Activated naive CD4-positive, alpha-beta T cell treated with anti-CD3 and anti-CD28 coated beads, Interleukin-2, amount 50 U/mL, for 72 hours (primary cell): ENCODE measurements around the gene ANAPC13. TPM values are rescaled to one million over a fixed set of nuclear protein-coding genes. Genes with fewer than 3 reads are reported as not detected.

Experiments
- ATAC-seq, 2 donors: fragments of 150-1000 bp; cut with Tn5 transposase; 2 replicates each; pipeline ENCODE4 v1.10.0; 2021; ENCODE audit warnings: mild to moderate bottlenecking in 2 of 2, moderate library complexity in 2 of 2
- DNase-seq, 2 donors: peaks; one replicate each; pipeline ENCODE4 v3.0.0; 2021 to 2022; ENCODE audit warnings: low spot score in 2 of 2
- H3K27ac Mint-ChIP-seq, 2 donors: one replicate each; pipeline ENCODE4 v1.8.0; 2022; ENCODE audit warnings: mild to moderate bottlenecking in 2 of 2, mixed read lengths in 2 of 2
- H3K36me3 Mint-ChIP-seq, 2 donors: one replicate each; pipeline ENCODE4 v1.8.0; 2022; ENCODE audit warnings: mixed read lengths in 2 of 2
- H3K9me3 Mint-ChIP-seq, 2 donors: one replicate each; pipeline ENCODE4 v1.8.0; 2022; ENCODE audit warnings: mixed read lengths in 2 of 2
- total RNA-seq, 2 donors: library from RNA; stranded (reverse); gene quantifications; one replicate each; pipeline ENCODE4 v1.2.3, GENCODE V29; 2022

The ANAPC13 gene
- total RNA-seq, 2 donors from 2014 or later: 31.8 to 68.0 TPM

GRCh38 chr3:134494495-134494894 lies 8.7 kb upstream of the ANAPC13 start:
- peaks cover 0 to 4% of the 10 kb centered on the region in 2 donors for H3K9me3 Mint-ChIP-seq
- ATAC-seq: peak in 1 of 2 donors; percentile 49

DNA sequence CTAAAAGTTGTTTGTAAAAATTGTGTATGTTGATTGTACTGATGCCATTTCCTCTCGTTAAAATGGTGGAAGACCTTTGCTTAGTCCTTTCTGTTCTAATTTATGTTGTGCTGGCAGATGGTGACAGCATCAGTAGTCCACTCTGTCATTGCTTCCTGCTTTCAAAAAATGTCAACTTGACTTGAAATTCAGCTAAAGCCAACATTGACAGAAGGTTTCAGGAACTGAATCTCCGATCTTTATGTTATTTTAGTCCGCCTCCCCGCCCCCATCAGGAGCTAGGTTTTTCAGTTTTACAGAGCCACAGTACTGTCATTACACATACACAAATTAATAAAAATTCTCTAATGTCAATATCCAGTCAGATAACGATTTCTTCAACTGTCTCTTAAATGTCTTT lies 1.6 kb upstream of the ANAPC13 start:
- ATAC-seq (no peak), DNase-seq (no peak)
- H3K27ac Mint-ChIP-seq: peak overlapping the region; percentile 30 to 99
- peaks cover 20 to 43% of the 10 kb centered on the region in 2 donors for H3K36me3 Mint-ChIP-seq
- H3K9me3 Mint-ChIP-seq: no peaks in the 10 kb centered on the region

More at GRCh38 chr3:134494495-134494894, 8.7 kb upstream of the ANAPC13 start:
- DNase-seq: no peak
- H3K27ac Mint-ChIP-seq: no peak overlapping the region
- peaks cover 24 to 39% of the 10 kb centered on the region in 2 donors for H3K36me3 Mint-ChIP-seq

DNA sequence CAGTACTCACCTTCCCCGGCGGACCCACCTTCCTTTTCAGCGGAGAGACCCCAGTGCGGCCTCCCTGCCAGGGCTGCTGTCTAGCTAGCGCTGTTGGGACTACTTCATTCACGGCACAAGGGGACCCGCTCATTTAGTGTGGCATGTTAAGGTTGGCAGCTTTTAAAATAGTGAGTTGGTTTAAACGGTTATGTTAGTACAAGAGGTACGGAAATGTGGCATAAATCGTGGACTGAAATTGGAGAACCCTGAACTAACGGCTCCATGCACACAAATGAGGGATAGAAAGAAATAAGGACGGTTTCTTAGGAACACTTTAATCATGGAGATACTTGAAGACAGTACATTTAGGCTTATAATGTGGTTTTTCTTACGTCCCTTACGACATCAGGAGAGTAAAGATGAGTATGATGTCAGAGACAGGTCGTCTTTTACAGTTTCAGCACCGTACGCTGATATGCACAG lies 824 bp upstream of the ANAPC13 start:
- ATAC-seq (peak; percentile 0 to 10), DNase-seq (no peak)
- Mint-ChIP-seq H3K36me3 (peaks cover 20 to 45% of the 10 kb centered on the region in 2 donors), H3K27ac (peak overlapping the region; percentile 80 to 99), H3K9me3 (no peaks in the 10 kb centered on the region)

DNA sequence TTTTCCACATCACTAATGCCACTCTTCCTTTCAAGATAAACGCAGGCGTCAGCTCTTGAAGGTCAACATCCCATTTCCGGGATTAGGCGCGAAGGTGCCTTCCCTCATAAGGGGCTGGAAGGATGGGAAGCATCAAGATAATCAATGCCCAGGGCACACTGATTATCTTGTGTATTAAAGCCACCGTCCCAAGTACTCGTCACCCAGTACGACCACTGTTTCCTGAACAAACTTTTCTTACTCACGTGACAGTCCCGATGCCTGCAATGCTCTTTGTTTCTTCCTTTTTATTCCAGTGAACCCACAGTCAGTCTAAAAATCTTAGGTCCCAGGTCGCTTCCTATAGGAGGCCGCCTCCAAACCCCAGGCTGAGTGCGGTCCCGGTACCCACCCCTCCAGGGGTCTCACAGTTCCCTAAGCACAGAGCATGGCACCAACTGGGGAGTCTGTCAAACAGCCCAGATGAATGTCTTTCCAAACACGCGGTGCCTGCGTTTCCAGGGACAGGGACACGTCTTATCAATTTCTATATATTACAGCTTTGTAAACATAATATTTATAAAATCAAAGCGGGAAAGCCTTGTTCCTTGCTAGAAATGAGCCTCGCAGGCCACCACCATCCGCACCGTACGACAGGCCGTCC lies 589 bp downstream of the ANAPC13 start:
- H3K9me3 Mint-ChIP-seq: no peaks in the 10 kb centered on the region
- ATAC-seq (peak in 1 of 2 donors; percentile 12), DNase-seq (peak in 1 of 2 donors; percentile 64)
- peak overlapping the region; percentile 98 to 99 for H3K27ac Mint-ChIP-seq
- H3K36me3 Mint-ChIP-seq: peaks cover 27 to 50% of the 10 kb centered on the region in 2 donors

DNA sequence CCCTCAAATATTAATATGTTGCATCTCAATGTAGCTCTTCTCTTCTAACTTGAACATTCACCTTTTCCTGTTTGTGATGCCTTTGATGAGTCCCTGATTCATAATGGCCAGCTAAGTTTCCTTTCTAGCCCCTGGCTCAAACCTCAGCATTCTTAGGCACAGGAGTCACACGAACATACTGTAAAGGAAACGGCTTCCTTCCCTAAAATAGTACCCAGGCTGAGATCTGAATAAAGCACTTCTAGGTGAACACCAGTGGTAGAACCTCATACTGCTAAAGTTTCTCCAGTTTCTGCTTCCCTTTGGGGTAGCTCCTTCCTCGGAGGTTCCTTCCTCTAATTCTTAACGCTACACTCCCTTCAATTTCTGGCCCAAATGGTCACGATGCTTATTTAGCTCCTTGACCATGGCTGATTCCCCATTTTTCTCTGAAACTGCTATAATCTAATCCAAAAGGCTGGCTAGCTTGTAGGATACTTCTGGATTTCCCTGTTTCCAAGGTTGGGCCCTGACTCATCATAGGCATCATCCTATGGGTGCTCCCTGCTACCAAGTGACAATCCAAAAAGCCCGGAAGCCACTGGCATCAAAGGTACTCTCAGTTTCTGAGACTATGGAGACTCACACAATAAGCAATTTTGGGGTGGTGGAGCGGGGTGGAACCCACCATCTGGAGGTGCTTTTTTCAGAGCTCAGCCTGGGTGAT lies 2.4 kb downstream of the ANAPC13 start:
- ATAC-seq: peak in 1 of 2 donors; percentile 6
- Mint-ChIP-seq H3K9me3 (no peaks in the 10 kb centered on the region), H3K36me3 (peaks cover 27 to 54% of the 10 kb centered on the region in 2 donors), H3K27ac (peak overlapping the region; percentile 87 to 99)
- no peak for DNase-seq

- Mint-ChIP-seq H3K27ac (peak overlapping the region; percentile 4 to 99), H3K9me3 (no peaks in the 10 kb centered on the region), H3K36me3 (peaks cover 27 to 53% of the 10 kb centered on the region in 2 donors)
- no peak for DNase-seq
- no peak for ATAC-seq
Observed at GRCh38 chr3:134482622-134483021, 3.2 kb downstream of the ANAPC13 start.

- H3K9me3 Mint-ChIP-seq: no peaks in the 10 kb centered on the region
- ATAC-seq (peak in 1 of 2 donors; percentile 25), DNase-seq (no peak)
- H3K27ac Mint-ChIP-seq: peak overlapping the region; percentile 78 to 83
- H3K36me3 Mint-ChIP-seq: peaks cover 27 to 42% of the 10 kb centered on the region in 2 donors
Observed at GRCh38 chr3:134481166-134481565, 4.6 kb downstream of the ANAPC13 start.

DNA sequence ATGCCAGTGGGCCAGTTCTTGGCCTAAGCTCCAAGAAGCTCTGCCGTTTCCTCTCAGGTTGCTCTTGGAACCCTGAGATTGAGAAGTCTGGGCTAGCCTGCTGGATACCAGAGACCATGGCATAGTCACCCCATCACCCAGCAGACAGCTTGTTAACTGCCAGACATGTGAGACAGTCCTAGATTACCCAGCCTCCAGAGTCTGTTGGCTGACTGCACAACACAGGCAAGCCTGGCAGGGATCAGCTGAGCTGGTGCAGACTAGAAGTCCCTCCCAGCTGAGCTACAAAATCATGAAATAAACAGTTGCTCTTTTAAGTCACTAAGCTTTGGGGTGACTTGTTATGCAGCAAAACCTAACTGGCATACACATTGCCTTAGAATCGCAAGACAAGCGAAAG lies 5.2 kb downstream of the ANAPC13 start:
- Mint-ChIP-seq H3K36me3 (peaks cover 27 to 42% of the 10 kb centered on the region in 2 donors), H3K9me3 (no peaks in the 10 kb centered on the region), H3K27ac (peak overlapping the region in 1 of 2 donors; percentile 78)
- ATAC-seq: no peak
- DNase-seq: no peak

- H3K9me3 Mint-ChIP-seq: no peaks in the 10 kb centered on the region
- no peak for ATAC-seq
- H3K36me3 Mint-ChIP-seq: peaks cover 9 to 20% of the 10 kb centered on the region in 2 donors
Observed at GRCh38 chr3:134477938-134478337, 7.8 kb downstream of the ANAPC13 start.

DNA sequence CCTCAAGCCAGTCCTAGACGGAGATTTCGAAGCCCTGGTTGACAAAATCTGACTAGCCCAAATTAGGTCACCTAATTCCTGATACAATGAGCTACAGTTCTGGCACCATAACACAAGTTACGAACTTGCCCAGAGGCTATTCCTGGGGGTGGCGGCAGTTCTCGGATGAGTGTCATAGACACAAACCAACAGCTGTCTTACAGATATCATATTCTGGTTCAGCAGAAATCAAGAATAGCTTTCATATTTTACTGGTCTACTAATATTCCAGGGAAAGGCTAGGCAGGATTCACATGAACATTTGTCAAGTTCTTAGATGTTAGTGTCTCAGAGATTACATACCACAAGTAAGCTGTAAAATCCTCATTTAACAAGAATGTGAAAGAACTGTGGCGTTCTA lies 8.8 kb downstream of the ANAPC13 start:
- H3K9me3 Mint-ChIP-seq: no peaks in the 10 kb centered on the region
- ATAC-seq: no peak
- H3K27ac Mint-ChIP-seq: peak overlapping the region in 1 of 2 donors; percentile 61
- no peak for DNase-seq
- H3K36me3 Mint-ChIP-seq: peaks cover 7 to 13% of the 10 kb centered on the region in 2 donors

More at GRCh38 chr3:134477938-134478337, 7.8 kb downstream of the ANAPC13 start:
- no peak overlapping the region for H3K27ac Mint-ChIP-seq
- DNase-seq: no peak

GRCh38 chr3:134476306-134476705 lies 9.5 kb downstream of the ANAPC13 start:
- DNase-seq (no peak), ATAC-seq (no peak)
- peaks cover 5 to 13% of the 10 kb centered on the region in 2 donors for H3K36me3 Mint-ChIP-seq
- H3K9me3 Mint-ChIP-seq: no peaks in the 10 kb centered on the region
- peak overlapping the region in 1 of 2 donors; percentile 61 for H3K27ac Mint-ChIP-seq

- ATAC-seq: no peak
- H3K9me3 Mint-ChIP-seq: no peaks in the 10 kb centered on the region
- H3K36me3 Mint-ChIP-seq: peaks cover 0 to 7% of the 10 kb centered on the region in 2 donors
- H3K27ac Mint-ChIP-seq: no peak overlapping the region
- no peak for DNase-seq
Observed at GRCh38 chr3:134474956-134475355, 10.8 kb downstream of the ANAPC13 start.

- no peak overlapping the region for H3K27ac Mint-ChIP-seq
- ATAC-seq: peak; percentile 70 to 77
- H3K36me3 Mint-ChIP-seq: peaks cover 0 to 7% of the 10 kb centered on the region in 2 donors
- H3K9me3 Mint-ChIP-seq: no peaks in the 10 kb centered on the region
- DNase-seq: peak in 1 of 2 donors; percentile 83
Observed at GRCh38 chr3:134473868-134474546, 11.8 kb downstream of the ANAPC13 start.

DNA sequence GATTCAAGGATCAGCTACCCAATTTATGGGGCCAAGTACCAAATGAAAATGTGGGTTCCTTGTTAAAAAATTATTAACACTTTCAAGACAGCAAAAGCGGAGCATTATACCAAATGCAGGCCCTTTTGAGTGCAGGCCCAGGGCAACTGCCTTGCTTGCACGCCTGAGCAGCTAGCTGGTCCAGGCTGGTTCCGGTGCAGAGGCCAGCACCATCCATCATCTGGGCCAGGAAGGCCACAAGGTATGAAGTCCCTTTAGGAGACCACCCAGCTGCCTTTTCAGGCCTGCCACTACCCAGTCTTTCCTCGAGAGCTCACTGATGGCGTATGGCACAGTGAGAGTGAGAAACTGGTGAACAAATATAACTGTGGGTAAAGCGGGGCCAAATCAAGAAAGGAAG lies 13.0 kb downstream of the ANAPC13 start:
- Mint-ChIP-seq H3K9me3 (no peaks in the 10 kb centered on the region), H3K36me3 (no peaks in the 10 kb centered on the region), H3K27ac (no peak overlapping the region)
- DNase-seq: no peak
- no peak for ATAC-seq

DNA sequence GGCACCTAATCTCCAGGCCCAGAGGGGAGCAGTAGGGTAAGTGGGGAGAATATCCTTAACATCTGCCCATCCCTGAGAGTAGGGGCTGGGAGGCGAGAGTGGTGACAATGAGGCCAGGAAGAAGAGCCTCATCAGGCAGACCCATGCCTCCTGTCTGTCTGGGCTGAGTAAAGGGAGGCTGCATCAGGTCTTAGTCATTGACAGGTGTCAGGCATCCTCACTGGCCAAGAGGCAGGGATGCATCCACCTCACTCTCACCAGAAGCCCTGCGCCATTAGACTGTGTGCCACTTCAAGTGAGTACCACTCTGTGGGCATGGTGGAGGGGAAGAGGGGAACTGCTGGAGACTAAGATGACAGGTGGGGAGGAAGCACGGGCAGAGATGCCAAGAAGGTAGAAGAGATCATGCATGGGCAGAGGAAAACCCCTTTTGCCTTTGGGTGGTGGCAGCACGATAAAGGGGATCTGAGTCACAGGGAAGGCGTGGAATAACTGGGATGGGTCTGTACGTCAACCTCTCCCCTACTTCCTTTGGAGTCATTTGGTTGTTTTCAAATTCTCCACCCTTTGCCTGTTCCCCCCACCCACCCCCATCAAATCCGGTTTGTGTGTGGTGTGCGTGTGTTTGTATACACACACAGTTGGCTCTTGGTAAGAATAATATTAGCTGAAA lies 14.1 kb downstream of the ANAPC13 start:
- peak in 1 of 2 donors; percentile 59 for ATAC-seq
- no peaks in the 10 kb centered on the region for H3K9me3 Mint-ChIP-seq
- no peak overlapping the region for H3K27ac Mint-ChIP-seq

DNA sequence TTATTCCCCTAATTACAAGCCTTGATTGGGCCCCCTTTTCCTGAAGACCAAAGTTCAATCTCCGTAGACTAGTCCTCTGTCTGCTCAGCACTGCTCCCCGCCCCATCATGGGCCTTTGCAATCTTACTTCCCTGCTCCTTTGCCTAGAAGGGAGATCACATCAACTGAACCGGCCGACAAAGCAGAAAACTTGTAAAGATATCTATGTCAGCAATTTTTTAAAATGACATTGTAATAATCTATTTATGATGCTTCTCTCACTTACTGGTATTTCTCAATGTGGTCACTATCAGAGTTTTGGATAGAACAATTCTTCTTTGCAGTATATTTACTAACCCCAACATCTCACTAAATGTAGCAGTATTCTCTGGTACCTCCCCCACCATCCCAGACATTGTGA lies 17.3 kb downstream of the ANAPC13 start:
- no peaks in the 10 kb centered on the region for H3K36me3 Mint-ChIP-seq
- no peak for DNase-seq
- ATAC-seq: no peak
- H3K9me3 Mint-ChIP-seq: no peaks in the 10 kb centered on the region
- no peak overlapping the region for H3K27ac Mint-ChIP-seq

More for the DNA sequence above, 14.1 kb downstream of the ANAPC13 start:
- DNase-seq: no peak
- H3K36me3 Mint-ChIP-seq: no peaks in the 10 kb centered on the region
